Jurkat, Clone E6-1 (cell line): Measurements from ENCODE around the gene IMPG1.
"Not testable (repeated sequence)": the region's sequence is repeated elsewhere in the genome, so short reads cannot be mapped to it uniquely, and the experiment has no call there.

Source experiments
- DNase-seq: peaks from one replicate; pipeline ENCODE4 v3.0.0-alpha.2; 2011; ENCODE audit warnings: low read depth, low spot score
- H3K4me3 ChIP-seq: 2 replicates; pipeline ENCODE4 v1.5.1; 2011; ENCODE audit warnings: mild to moderate bottlenecking, low read length, control low read depth, moderate library complexity

Gene IMPG1

GRCh38 chr6:75905129-75905528 lies 167.3 kb downstream of the IMPG1 start:
- DNase-seq, H3K4me3 ChIP-seq: not testable (repeated sequence)

- DNase-seq, H3K4me3 ChIP-seq: not testable (repeated sequence)
Observed at GRCh38 chr6:75900216-75900615, 172.2 kb downstream of the IMPG1 start.

- DNase-seq, result no peak
- no peak overlapping the region for H3K4me3 ChIP-seq
Observed at GRCh38 chr6:75896526-75896925, 175.9 kb downstream of the IMPG1 start.

GRCh38 chr6:75893776-75894152 lies 178.7 kb downstream of the IMPG1 start:
- no peak overlapping the region for H3K4me3 ChIP-seq
- no peak for DNase-seq

- DNase-seq, result peak; percentile 54
- no peak overlapping the region for H3K4me3 ChIP-seq
Observed at GRCh38 chr6:75893058-75893775, 179.2 kb downstream of the IMPG1 start.

GRCh38 chr6:75892384-75892783 lies 180.1 kb downstream of the IMPG1 start:
- no peak for DNase-seq
- H3K4me3 ChIP-seq, result no peak overlapping the region

- DNase-seq, result no peak
- no peak overlapping the region for H3K4me3 ChIP-seq
Observed at GRCh38 chr6:75884822-75885221, 187.6 kb downstream of the IMPG1 start.

GRCh38 chr6:75882734-75883133 lies 189.7 kb downstream of the IMPG1 start:
- no peak for DNase-seq
- H3K4me3 ChIP-seq, result no peak overlapping the region

GRCh38 chr6:75880305-75880704 lies 192.2 kb downstream of the IMPG1 start:
- no peak for DNase-seq
- no peak overlapping the region for H3K4me3 ChIP-seq

- DNase-seq, result no peak
- H3K4me3 ChIP-seq, result no peak overlapping the region
Observed at GRCh38 chr6:75876152-75876551, 196.3 kb downstream of the IMPG1 start.

- no peak overlapping the region for H3K4me3 ChIP-seq
- DNase-seq, result no peak
Observed at GRCh38 chr6:75874224-75874623, 198.2 kb downstream of the IMPG1 start.
